Measurements from ENCODE around the gene HAL. TPM values are rescaled to one million over a fixed set of nuclear protein-coding genes. Genes with fewer than 3 reads are reported as not detected.

HAL gene
- total RNA-seq, 2 experiments from 2014 or later: 0.63 to 0.74 TPM

DNA sequence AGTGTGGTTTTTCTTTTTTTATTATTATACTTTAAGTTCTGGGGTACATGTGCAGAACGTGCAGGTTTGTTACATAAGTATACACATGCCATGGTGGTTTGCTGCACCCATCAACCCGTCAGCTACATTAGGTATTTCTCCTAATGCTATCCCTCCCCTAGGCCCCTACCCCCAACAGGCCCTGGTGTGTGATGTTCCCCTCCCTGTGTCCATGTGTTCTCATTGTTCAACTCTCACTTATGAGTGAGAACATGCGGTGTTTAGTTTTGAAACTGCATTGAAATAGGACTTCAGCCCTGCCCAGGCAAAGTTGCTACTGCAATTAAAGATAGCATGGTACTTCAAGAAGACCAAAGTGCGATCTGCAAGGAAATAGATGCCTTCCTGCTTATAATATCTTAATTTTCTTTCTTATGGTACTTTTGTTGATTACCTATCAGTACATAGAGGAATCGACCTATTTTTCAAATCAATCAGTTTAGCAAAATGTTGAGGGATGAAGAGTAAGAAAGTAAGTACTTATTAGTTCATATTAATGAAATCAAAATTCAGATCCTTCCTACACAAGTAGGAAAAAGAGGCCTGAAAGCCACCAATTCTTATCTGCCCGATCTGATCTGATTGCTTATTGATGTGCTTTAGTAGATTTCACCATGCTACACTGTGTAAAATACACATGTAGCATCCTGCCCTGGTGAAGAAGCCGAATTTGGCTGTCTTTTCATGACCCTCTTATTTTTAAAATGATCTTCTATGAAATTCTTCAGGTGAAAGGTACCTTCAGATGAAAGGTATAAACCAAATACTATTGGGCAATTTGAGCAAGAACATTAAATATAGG, 37.6 kb upstream of the HAL start:
- Mint-ChIP-seq H3K27ac (no peak overlapping the region), H3K27me3 (ENCODE audit: low read depth) (no peaks in the 10 kb centered on the region), H3K4me1 (ENCODE audit: low read depth) (peaks cover 4% of the 10 kb centered on the region), H3K4me3 (no peak overlapping the region), H3K36me3 (ENCODE audit: low read depth) (peaks cover 1% of the 10 kb centered on the region), H3K9me3 (ENCODE audit: insufficient read depth) (no peaks in the 10 kb centered on the region)
- ChIA-PET POLR2A (no interaction called here), CTCF (no interaction called here)
- no peak for DNase-seq
- ATAC-seq: no peak

- no peak overlapping the region for H3K4me3 Mint-ChIP-seq
These were observed 33.7 kb upstream of the HAL start for GRCh38 chr12:96029826-96030225.

GRCh38 chr12:96028538-96028937, 32.4 kb upstream of the HAL start:
- no peak overlapping the region for H3K4me3 Mint-ChIP-seq
- CTCF ChIA-PET: no interaction called here
- H3K9me3 Mint-ChIP-seq (ENCODE audit: insufficient read depth): no peaks in the 10 kb centered on the region
- POLR2A ChIA-PET: no interaction called here
- H3K27ac Mint-ChIP-seq: no peak overlapping the region
- H3K4me1 Mint-ChIP-seq (ENCODE audit: low read depth): peaks cover 4% of the 10 kb centered on the region
- ATAC-seq (no peak), DNase-seq (no peak)
- no peaks in the 10 kb centered on the region for H3K27me3 Mint-ChIP-seq (ENCODE audit: low read depth)
- H3K36me3 Mint-ChIP-seq (ENCODE audit: low read depth): peaks cover 15% of the 10 kb centered on the region

More at GRCh38 chr12:96029826-96030225, 33.7 kb upstream of the HAL start:
- H3K4me1 Mint-ChIP-seq (ENCODE audit: low read depth): peaks cover 4% of the 10 kb centered on the region
- no peak overlapping the region for H3K27ac Mint-ChIP-seq
- no peaks in the 10 kb centered on the region for H3K9me3 Mint-ChIP-seq (ENCODE audit: insufficient read depth)
- H3K27me3 Mint-ChIP-seq (ENCODE audit: low read depth): no peaks in the 10 kb centered on the region
- ChIA-PET POLR2A (no interaction called here), CTCF (no interaction called here)
- DNase-seq (no peak), ATAC-seq (no peak)
- H3K36me3 Mint-ChIP-seq (ENCODE audit: low read depth): peaks cover 12% of the 10 kb centered on the region

DNA sequence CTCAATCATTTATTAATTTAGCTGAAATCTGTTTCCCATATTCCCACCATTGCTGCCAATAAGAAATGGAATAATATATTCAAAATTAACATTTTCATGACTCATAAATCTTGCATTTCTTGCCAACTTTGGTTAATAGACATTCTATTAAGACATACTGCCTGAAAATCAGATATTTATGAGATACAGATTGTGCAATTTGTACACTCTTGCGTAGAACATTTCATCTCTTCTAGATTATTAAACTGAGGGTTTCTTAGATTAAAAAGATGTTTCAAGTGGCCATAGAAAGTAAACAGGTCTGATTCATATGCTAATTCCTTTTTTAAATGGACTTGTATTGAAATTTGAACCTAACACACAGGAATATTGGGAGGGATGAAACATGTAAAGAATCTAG, 30.2 kb upstream of the HAL start:
- H3K9me3 Mint-ChIP-seq (ENCODE audit: insufficient read depth): no peaks in the 10 kb centered on the region
- H3K27me3 Mint-ChIP-seq (ENCODE audit: low read depth): no peaks in the 10 kb centered on the region
- no peak overlapping the region for H3K4me3 Mint-ChIP-seq
- H3K36me3 Mint-ChIP-seq (ENCODE audit: low read depth): peaks cover 23% of the 10 kb centered on the region
- ATAC-seq (no peak), DNase-seq (no peak)
- H3K4me1 Mint-ChIP-seq (ENCODE audit: low read depth): no peaks in the 10 kb centered on the region
- ChIA-PET CTCF (no interaction called here), POLR2A (no interaction called here)
- H3K27ac Mint-ChIP-seq: no peak overlapping the region

- Mint-ChIP-seq H3K27ac (no peak overlapping the region), H3K9me3 (ENCODE audit: insufficient read depth) (no peaks in the 10 kb centered on the region), H3K27me3 (ENCODE audit: low read depth) (no peaks in the 10 kb centered on the region), H3K36me3 (ENCODE audit: low read depth) (peaks cover 25% of the 10 kb centered on the region), H3K4me1 (ENCODE audit: low read depth) (no peaks in the 10 kb centered on the region), H3K4me3 (no peak overlapping the region)
- ChIA-PET CTCF (no interaction called here), POLR2A (no interaction called here)
- DNase-seq (no peak), ATAC-seq (no peak)
These were observed 29.4 kb upstream of the HAL start for GRCh38 chr12:96025518-96025917.

- no peak overlapping the region for H3K27ac Mint-ChIP-seq
- peaks cover 27% of the 10 kb centered on the region for H3K36me3 Mint-ChIP-seq (ENCODE audit: low read depth)
- H3K4me1 Mint-ChIP-seq (ENCODE audit: low read depth): no peaks in the 10 kb centered on the region
- no peak overlapping the region for H3K4me3 Mint-ChIP-seq
- POLR2A ChIA-PET: no interaction called here
- CTCF ChIA-PET: interaction anchor here (1.7 to 3.8 kb wide), 2 partner anchors 11 to 22 kb away, joined by 5 to 17 read pairs; no protein-coding TSS in a partner anchor
- ATAC-seq: no peak
- DNase-seq: no peak
- no peaks in the 10 kb centered on the region for H3K9me3 Mint-ChIP-seq (ENCODE audit: insufficient read depth)
- H3K27me3 Mint-ChIP-seq (ENCODE audit: low read depth): no peaks in the 10 kb centered on the region
These were observed 24.3 kb upstream of the HAL start for GRCh38 chr12:96020314-96021003.

GRCh38 chr12:96015672-96016071, 19.5 kb upstream of the HAL start:
- ATAC-seq: no peak
- Mint-ChIP-seq H3K27me3 (ENCODE audit: low read depth) (no peaks in the 10 kb centered on the region), H3K27ac (no peak overlapping the region), H3K9me3 (ENCODE audit: insufficient read depth) (no peaks in the 10 kb centered on the region), H3K36me3 (ENCODE audit: low read depth) (peaks cover 29% of the 10 kb centered on the region), H3K4me1 (ENCODE audit: low read depth) (no peaks in the 10 kb centered on the region), H3K4me3 (no peak overlapping the region)
- DNase-seq: no peak
- CTCF ChIA-PET: interaction anchor here (1.0 to 2.4 kb wide), 3 partner anchors 17 to 196 kb away, joined by 3 to 14 read pairs (median 3); no protein-coding TSS in a partner anchor
- POLR2A ChIA-PET: no interaction called here

DNA sequence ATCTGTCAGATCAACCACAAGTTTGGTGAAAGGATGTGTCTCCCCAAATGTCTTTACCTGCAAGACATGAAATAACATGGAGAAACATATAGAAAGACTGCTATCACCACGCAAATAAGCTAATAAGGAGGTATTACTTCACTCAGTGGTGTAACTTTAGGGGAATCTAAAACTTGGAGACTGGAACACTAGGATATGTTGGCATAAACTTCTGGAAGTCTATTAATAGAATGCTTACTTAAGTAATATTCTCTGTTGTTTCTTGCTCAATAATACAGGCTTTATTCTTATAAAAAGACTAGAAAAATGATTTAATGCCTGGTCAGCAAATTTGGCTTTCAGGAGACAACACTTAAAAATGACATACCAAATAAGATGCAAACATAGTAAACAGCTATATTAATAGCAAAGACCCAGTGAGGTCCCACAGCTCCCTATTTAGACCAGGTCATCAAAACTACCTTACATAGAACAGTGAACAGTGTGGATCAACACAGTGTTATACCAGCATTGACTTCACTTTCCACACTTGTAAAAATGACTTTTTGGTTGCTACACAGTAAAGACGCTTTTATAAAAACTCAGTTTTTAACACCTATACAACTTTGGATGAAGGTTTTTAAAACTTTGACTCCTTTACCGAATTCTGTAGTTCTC, 18.9 kb upstream of the HAL start:
- no peaks in the 10 kb centered on the region for H3K4me1 Mint-ChIP-seq (ENCODE audit: low read depth)
- H3K4me3 Mint-ChIP-seq: no peak overlapping the region
- H3K27ac Mint-ChIP-seq: no peak overlapping the region
- H3K9me3 Mint-ChIP-seq (ENCODE audit: insufficient read depth): no peaks in the 10 kb centered on the region
- ChIA-PET POLR2A (interaction anchor here (0.7 kb wide), 1 partner anchor 20 kb away, joined by 3 read pairs; the partner anchor contains the start of gene LTA4H), CTCF (interaction anchor here (0.9 to 2.4 kb wide), 4 partner anchors 17 to 197 kb away, joined by 3 to 14 read pairs (median 3); partner anchors contain the start of gene LTA4H)
- H3K36me3 Mint-ChIP-seq (ENCODE audit: low read depth): peaks cover 29% of the 10 kb centered on the region
- DNase-seq (no peak), ATAC-seq (no peak)
- no peaks in the 10 kb centered on the region for H3K27me3 Mint-ChIP-seq (ENCODE audit: low read depth)

DNA sequence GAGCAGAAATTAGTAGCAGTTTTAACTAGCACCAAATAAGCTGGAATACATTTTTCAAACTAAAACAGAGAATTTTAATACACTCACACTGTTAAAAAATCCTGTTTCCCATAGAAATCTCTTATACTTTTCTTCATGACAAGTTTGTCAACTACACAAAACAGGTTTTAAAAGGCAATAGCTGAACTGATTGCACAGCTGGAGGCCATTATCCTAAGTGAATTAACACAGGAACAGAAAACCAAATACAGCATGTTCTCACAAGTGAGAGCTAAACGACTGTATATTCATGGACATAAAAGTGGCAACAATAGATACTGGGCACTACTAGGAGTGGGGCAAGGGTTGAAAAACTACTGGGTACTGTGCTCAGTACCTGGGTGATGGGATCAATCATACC, 11.6 kb upstream of the HAL start:
- ATAC-seq (no peak), DNase-seq (no peak)
- Mint-ChIP-seq H3K4me3 (no peak overlapping the region), H3K36me3 (ENCODE audit: low read depth) (peaks cover 34% of the 10 kb centered on the region), H3K27me3 (ENCODE audit: low read depth) (no peaks in the 10 kb centered on the region), H3K4me1 (ENCODE audit: low read depth) (no peaks in the 10 kb centered on the region), H3K27ac (no peak overlapping the region), H3K9me3 (ENCODE audit: insufficient read depth) (no peaks in the 10 kb centered on the region)
- ChIA-PET POLR2A (no interaction called here), CTCF (interaction anchor here (0.9 to 2.4 kb wide), 3 partner anchors 9 to 207 kb away, joined by 4 to 7 read pairs (median 5); no protein-coding TSS in a partner anchor)

DNA sequence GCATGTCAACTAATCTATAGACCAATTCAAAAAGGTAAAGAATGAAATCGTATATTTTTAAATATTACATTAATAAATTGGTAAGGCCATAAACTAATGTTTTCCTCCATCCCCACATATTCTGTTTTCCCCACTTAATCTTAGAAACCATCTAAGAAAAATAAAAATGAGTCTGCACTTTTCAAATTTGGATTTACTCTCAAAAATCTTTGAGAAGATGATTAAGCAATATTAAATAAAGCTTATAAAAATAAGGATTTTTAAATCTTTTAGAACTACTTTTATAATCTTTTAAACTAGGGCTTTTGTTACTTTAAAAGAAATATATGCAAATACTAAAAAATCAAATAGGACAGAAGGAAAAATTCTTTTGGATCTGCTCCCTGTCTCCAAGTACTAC, 10.6 kb upstream of the HAL start:
- no peaks in the 10 kb centered on the region for H3K27me3 Mint-ChIP-seq (ENCODE audit: low read depth)
- no peaks in the 10 kb centered on the region for H3K9me3 Mint-ChIP-seq (ENCODE audit: insufficient read depth)
- H3K4me3 Mint-ChIP-seq: no peak overlapping the region
- DNase-seq: no peak
- ATAC-seq: no peak
- peaks cover 31% of the 10 kb centered on the region for H3K36me3 Mint-ChIP-seq (ENCODE audit: low read depth)
- no peak overlapping the region for H3K27ac Mint-ChIP-seq
- ChIA-PET POLR2A (interaction anchor here (1.0 kb wide), 1 partner anchor 44 kb away, joined by 3 read pairs; no protein-coding TSS in a partner anchor), CTCF (interaction anchor here (0.9 to 2.4 kb wide), 2 partner anchors 8 to 208 kb away, joined by 4 to 7 read pairs; no protein-coding TSS in a partner anchor)
- H3K4me1 Mint-ChIP-seq (ENCODE audit: low read depth): no peaks in the 10 kb centered on the region

- no peak overlapping the region for H3K27ac Mint-ChIP-seq
- ChIA-PET POLR2A (no interaction called here), CTCF (interaction anchor here (0.8 to 4.7 kb wide), 6 partner anchors 9 to 516 kb away, joined by 3 to 79 read pairs (median 4); partner anchors contain the start of gene CCDC38)
- no peaks in the 10 kb centered on the region for H3K27me3 Mint-ChIP-seq (ENCODE audit: low read depth)
- DNase-seq (no peak), ATAC-seq (no peak)
- H3K9me3 Mint-ChIP-seq (ENCODE audit: insufficient read depth): no peaks in the 10 kb centered on the region
- peaks cover 19% of the 10 kb centered on the region for H3K36me3 Mint-ChIP-seq (ENCODE audit: low read depth)
- peaks cover 6% of the 10 kb centered on the region for H3K4me1 Mint-ChIP-seq (ENCODE audit: low read depth)
- no peak overlapping the region for H3K4me3 Mint-ChIP-seq
These were observed 4.7 kb upstream of the HAL start for GRCh38 chr12:96000858-96001257.

Measured in activated CD8-positive, alpha-beta T cell treated with anti-CD3 and anti-CD28 coated beads, Interleukin-2, amount 10 ng/mL, durations not matched to agents 7 days and 5 days (primary cell).